Measurements from ENCODE around the gene COL4A6. TPM values are rescaled to one million over a fixed set of nuclear protein-coding genes. Genes with fewer than 3 reads are reported as not detected.

COL4A6 gene
- total RNA-seq, 1 donor from 2014 or later = 99.4 TPM

GRCh38 chrX:108216405-108216804 lies 221.8 kb downstream of the COL4A6 start:
- Mint-ChIP-seq H3K36me3 (peaks cover 25% of the 10 kb centered on the region), H3K4me3 (no peak overlapping the region), H3K27ac (no peak overlapping the region), H3K27me3 (ENCODE audit: low read depth) (no peaks in the 10 kb centered on the region), H3K4me1 (peaks cover 19% of the 10 kb centered on the region), H3K9me3 (no peaks in the 10 kb centered on the region)
- DNase-seq (ENCODE audit: low spot score in 2 of 2, unreplicated experiment in 2 of 2) = no peak
- no peak for TF ChIP-seq CTCF (IDR thresholded peaks at IDR 0.05; ENCODE audit: unreplicated experiment)

- no peak for TF ChIP-seq CTCF (IDR thresholded peaks at IDR 0.05; ENCODE audit: unreplicated experiment)
- peaks cover 31% of the 10 kb centered on the region for H3K4me1 Mint-ChIP-seq
- H3K36me3 Mint-ChIP-seq = peaks cover 10% of the 10 kb centered on the region
- H3K27ac Mint-ChIP-seq = peak overlapping the region; percentile 32
- no peak overlapping the region for H3K4me3 Mint-ChIP-seq
- H3K27me3 Mint-ChIP-seq (ENCODE audit: low read depth) = no peaks in the 10 kb centered on the region
- H3K9me3 Mint-ChIP-seq = no peaks in the 10 kb centered on the region
- no peak for DNase-seq (ENCODE audit: low spot score in 2 of 2, unreplicated experiment in 2 of 2)
Observed at GRCh38 chrX:108211301-108211700, 226.9 kb downstream of the COL4A6 start.

GRCh38 chrX:108209006-108209554 lies 229.1 kb downstream of the COL4A6 start:
- Mint-ChIP-seq H3K9me3 (no peaks in the 10 kb centered on the region), H3K27me3 (ENCODE audit: low read depth) (no peaks in the 10 kb centered on the region), H3K4me1 (peaks cover 19% of the 10 kb centered on the region), H3K27ac (peak overlapping the region; percentile 70), H3K36me3 (peaks cover 10% of the 10 kb centered on the region), H3K4me3 (no peak overlapping the region)
- no peak for DNase-seq (ENCODE audit: low spot score in 2 of 2, unreplicated experiment in 2 of 2)
- no peak for TF ChIP-seq CTCF (IDR thresholded peaks at IDR 0.05; ENCODE audit: unreplicated experiment)

- Mint-ChIP-seq H3K27me3 (ENCODE audit: low read depth) (no peaks in the 10 kb centered on the region), H3K4me3 (no peak overlapping the region), H3K4me1 (peaks cover 12% of the 10 kb centered on the region), H3K9me3 (no peaks in the 10 kb centered on the region), H3K36me3 (peaks cover 2% of the 10 kb centered on the region), H3K27ac (no peak overlapping the region)
- no peak for TF ChIP-seq CTCF (IDR thresholded peaks at IDR 0.05; ENCODE audit: unreplicated experiment)
- DNase-seq (ENCODE audit: low spot score in 2 of 2, unreplicated experiment in 2 of 2) = no peak
Observed at GRCh38 chrX:108203540-108203939, 234.7 kb downstream of the COL4A6 start.

GRCh38 chrX:108199691-108200090 lies 238.5 kb downstream of the COL4A6 start:
- Mint-ChIP-seq H3K4me3 (no peak overlapping the region), H3K36me3 (peaks cover 7% of the 10 kb centered on the region), H3K27ac (peak overlapping the region; percentile 1), H3K9me3 (no peaks in the 10 kb centered on the region), H3K4me1 (peaks cover 12% of the 10 kb centered on the region), H3K27me3 (ENCODE audit: low read depth) (no peaks in the 10 kb centered on the region)
- no peak for DNase-seq (ENCODE audit: low spot score in 2 of 2, unreplicated experiment in 2 of 2)
- peak; percentile 65 for TF ChIP-seq CTCF (IDR thresholded peaks at IDR 0.05; ENCODE audit: unreplicated experiment)

GRCh38 chrX:108199041-108199440 lies 239.2 kb downstream of the COL4A6 start:
- no peak overlapping the region for H3K4me3 Mint-ChIP-seq
- H3K27ac Mint-ChIP-seq = no peak overlapping the region
- DNase-seq (ENCODE audit: low spot score in 2 of 2, unreplicated experiment in 2 of 2) = no peak
- H3K4me1 Mint-ChIP-seq = peaks cover 12% of the 10 kb centered on the region
- H3K36me3 Mint-ChIP-seq = peaks cover 13% of the 10 kb centered on the region
- no peak for TF ChIP-seq CTCF (IDR thresholded peaks at IDR 0.05; ENCODE audit: unreplicated experiment)
- no peaks in the 10 kb centered on the region for H3K9me3 Mint-ChIP-seq
- no peaks in the 10 kb centered on the region for H3K27me3 Mint-ChIP-seq (ENCODE audit: low read depth)
